ENCODE measurements around the gene HPF1.
A peak's percentile ranks its signal among the peaks of the same experiment; 100 is the strongest.

HPF1 gene

GRCh38 chr4:169730564-169730963 is 27.2 kb downstream of the HPF1 start:
- no peak for DNase-seq

GRCh38 chr4:169727616-169728015 is 30.1 kb downstream of the HPF1 start:
- no peak for DNase-seq

- no peak for DNase-seq
These were observed 33.5 kb downstream of the HPF1 start for GRCh38 chr4:169724260-169724659.

GRCh38 chr4:169723207-169723965 is 34.4 kb downstream of the HPF1 start:
- peak in 1 of 2 experiments; percentile 32 for DNase-seq

- no peak for DNase-seq
These were observed 37.2 kb downstream of the HPF1 start for GRCh38 chr4:169720529-169720928.

GRCh38 chr4:169716677-169717076 is 41.1 kb downstream of the HPF1 start:
- DNase-seq = no peak

GRCh38 chr4:169715826-169716225 is 41.9 kb downstream of the HPF1 start:
- DNase-seq = no peak

GRCh38 chr4:169707958-169708643 is 49.6 kb downstream of the HPF1 start:
- no peak for DNase-seq

- DNase-seq = no peak
These were observed 59.4 kb downstream of the HPF1 start for GRCh38 chr4:169698331-169698730.

GRCh38 chr4:169690787-169691186 is 67.0 kb downstream of the HPF1 start:
- DNase-seq = no peak

GRCh38 chr4:169689681-169690080 is 68.1 kb downstream of the HPF1 start:
- DNase-seq = no peak

GRCh38 chr4:169682372-169683047 is 75.2 kb downstream of the HPF1 start:
- no peak for DNase-seq

Data from NCI-H526 (cell line).